ENCODE data around the gene ADAMTS10.
A peak's percentile ranks its signal among the peaks of the same experiment; 100 is the strongest.
"Not testable (repeated sequence)": the region's sequence is repeated elsewhere in the genome, so short reads cannot be mapped to it uniquely, and the experiment has no call there.

ADAMTS10 gene

GRCh38 chr19:8592231-8593009 lies 18.1 kb downstream of the ADAMTS10 start:
- DNase-seq: no peak

GRCh38 chr19:8589177-8589714 lies 21.3 kb downstream of the ADAMTS10 start:
- DNase-seq: no peak

- DNase-seq: no peak
Observed at GRCh38 chr19:8585894-8586750, 24.4 kb downstream of the ADAMTS10 start.

GRCh38 chr19:8584965-8585893 lies 25.3 kb downstream of the ADAMTS10 start:
- DNase-seq: no peak

GRCh38 chr19:8580710-8581281 lies 29.7 kb downstream of the ADAMTS10 start:
- DNase-seq: peak; percentile 26

- peak; percentile 44 for DNase-seq
Observed at GRCh38 chr19:8578642-8579265, 31.8 kb downstream of the ADAMTS10 start.

- no peak for DNase-seq
Observed at GRCh38 chr19:8577741-8578140, 32.8 kb downstream of the ADAMTS10 start.

- no peak for DNase-seq
Observed at GRCh38 chr19:8577247-8577646, 33.3 kb downstream of the ADAMTS10 start, which contains the start of gene MYO1F. TSS of gene MYO1F (minus strand) at chr19:8577442. CDS start at chr19:8577309, 133 bp downstream.

GRCh38 chr19:8576273-8576993 lies 34.1 kb downstream of the ADAMTS10 start:
- DNase-seq: no peak

GRCh38 chr19:8575467-8575997 lies 35.0 kb downstream of the ADAMTS10 start:
- DNase-seq: no peak

- not testable (repeated sequence) for DNase-seq
Observed at GRCh38 chr19:8574619-8574922, 35.9 kb downstream of the ADAMTS10 start.

- no peak for DNase-seq
Observed at GRCh38 chr19:8573316-8573715, 37.2 kb downstream of the ADAMTS10 start.

- no peak for DNase-seq
Observed at GRCh38 chr19:8571006-8571411, 39.5 kb downstream of the ADAMTS10 start.

GRCh38 chr19:8569066-8569771 lies 41.3 kb downstream of the ADAMTS10 start:
- DNase-seq: no peak

GRCh38 chr19:8567522-8568172 lies 42.9 kb downstream of the ADAMTS10 start:
- DNase-seq: no peak

GRCh38 chr19:8566855-8567254 lies 43.7 kb downstream of the ADAMTS10 start:
- no peak for DNase-seq

- DNase-seq: not testable (repeated sequence)
Observed at GRCh38 chr19:8564866-8565265, 45.6 kb downstream of the ADAMTS10 start.

- DNase-seq: no peak
Observed at GRCh38 chr19:8561075-8561764, 49.3 kb downstream of the ADAMTS10 start.

GRCh38 chr19:8558325-8558724 lies 52.2 kb downstream of the ADAMTS10 start:
- DNase-seq: no peak
